Endothelial cell of umbilical vein (primary cell): ENCODE results near the gene RPA1. TPM values are rescaled to one million over a fixed set of nuclear protein-coding genes. Genes with fewer than 3 reads are reported as not detected.

ENCODE experiments used
- BruUV-seq: library from RNA; stranded (reverse); fragments of 400-500 nt; replicated peaks from 2 replicates; lab custom pipeline; 2021; lab: Mats Ljungman, UMichigan
- CTCF ChIA-PET: fragments of 300-600, 350-600 bp; sonication (Branson Sonifier 250); formaldehyde crosslinking; loops from one replicate; lab custom pipeline; 2021; ENCODE audit warnings: antibody characterized with exemption, inconsistent platforms; lab: Charles Lee
- POLR2A ChIA-PET: fragments of 300-600, 350-600 bp; sonication (Branson Sonifier 250); formaldehyde crosslinking; loops from one replicate; lab custom pipeline; 2021; ENCODE audit warnings: antibody characterized with exemption, inconsistent platforms; lab: Charles Lee
- DNase-seq: peaks from one replicate; pipeline ENCODE4 v3.0.0-alpha.2; 2011; ENCODE audit warnings: low read depth, low spot score
- FAIRE-seq: peaks from 2 replicates; lab custom pipeline; 2011; peaks lifted over from hg19 to GRCh38; lab: Jason Lieb, UNC
- H2AFZ ChIP-seq: 2 replicates; pipeline ENCODE4 v1.6.0; 2012; ENCODE audit warnings: low read depth, low read length, control low read depth, inconsistent platforms
- H3K27ac ChIP-seq: 2 replicates; pipeline ENCODE4 v1.5.1; 2011; ENCODE audit warnings: low read depth, mild to moderate bottlenecking, control low read depth, low read length, moderate library complexity; ENCODE audit not compliant: insufficient read depth
- H3K27me3 ChIP-seq, 2 experiments: 2 replicates each; pipeline versions ENCODE4 v1.6.0 to v1.6.1; 2011; ENCODE audit warnings: low read length in 2 of 2, mixed read lengths in 1 of 2; ENCODE audit not compliant: control insufficient read depth in 2 of 2, insufficient read depth in 2 of 2
- H3K36me3 ChIP-seq, 2 experiments: 2 replicates in 1 of 2; 3 replicates in 1 of 2; pipeline ENCODE4 v1.5.1; 2011; ENCODE audit warnings: low read length in 2 of 2, mild to moderate bottlenecking in 1 of 2, moderate library complexity in 1 of 2; ENCODE audit not compliant: control insufficient read depth in 2 of 2, insufficient read depth in 2 of 2; ENCODE audit errors: extremely low read depth in 1 of 2
- H3K4me1 ChIP-seq: 3 replicates; pipeline ENCODE4 v1.5.1; 2011; ENCODE audit warnings: mild to moderate bottlenecking, low read length; ENCODE audit not compliant: control insufficient read depth, insufficient read depth; ENCODE audit errors: extremely low read depth
- H3K4me2 ChIP-seq: 2 replicates; pipeline ENCODE4 v1.6.1; 2011; ENCODE audit warnings: low read length, control low read depth, mixed read lengths; ENCODE audit not compliant: insufficient read depth
- H3K4me3 ChIP-seq, 3 experiments: fragments of 200-600 bp in 1 of 3; sonication (generic), shearing (Covaris generic) in 1 of 3; replicated peaks in 1 of 3; 2 replicates each; pipeline ENCODE4 v1.5.1; 2011 to 2016; ENCODE audit warnings: control low read depth in 3 of 3, low read length in 3 of 3, mild to moderate bottlenecking in 2 of 3, inconsistent platforms in 1 of 3, low read depth in 1 of 3, moderate library complexity in 1 of 3; ENCODE audit not compliant: insufficient read depth in 1 of 3
- H3K79me2 ChIP-seq: 2 replicates; pipeline ENCODE4 v1.6.0; 2012; ENCODE audit warnings: low read length, inconsistent platforms; ENCODE audit not compliant: control insufficient read depth, insufficient read depth
- H3K9ac ChIP-seq: replicated peaks from 2 replicates; pipeline ENCODE3; 2011; ENCODE audit warnings: low read length, control low read depth; ENCODE audit not compliant: insufficient read depth; ENCODE audit errors: extremely low read depth
- H3K9me1 ChIP-seq: replicated peaks from 3 replicates; pipeline ENCODE4 v1.6.0; 2011; ENCODE audit warnings: mild to moderate bottlenecking, low read length; ENCODE audit not compliant: control insufficient read depth, insufficient read depth; ENCODE audit errors: extremely low read depth
- H3K9me3 ChIP-seq: replicated peaks from 2 replicates; pipeline ENCODE4 v1.5.1; 2012; ENCODE audit warnings: low read length, inconsistent platforms; ENCODE audit not compliant: control insufficient read depth, insufficient read depth
- H4K20me1 ChIP-seq: replicated peaks from 2 replicates; pipeline ENCODE3; 2011; ENCODE audit warnings: mild to moderate bottlenecking, low read length; ENCODE audit not compliant: control insufficient read depth, insufficient read depth; ENCODE audit errors: extremely low read depth
- EZH2 ChIP-seq: IDR thresholded peaks from 2 replicates; pipeline ENCODE4 v1.6.1; 2012; ENCODE audit warnings: borderline replicate concordance, low read depth, mild to moderate bottlenecking, moderate library complexity, low read length, inconsistent platforms; ENCODE audit not compliant: severe bottlenecking
- FOS ChIP-seq: IDR thresholded peaks from 2 replicates; pipeline ENCODE4 v1.6.1; 2011; ENCODE audit warnings: mild to moderate bottlenecking, low read length, moderate library complexity, borderline replicate concordance; ENCODE audit not compliant: insufficient read depth
- GATA2 ChIP-seq: IDR thresholded peaks from 2 replicates; pipeline ENCODE4 v1.7.0; 2011; ENCODE audit warnings: low read depth, mild to moderate bottlenecking, moderate library complexity, mixed read lengths, low read length; ENCODE audit not compliant: insufficient read length, insufficient read depth
- JUN ChIP-seq: IDR thresholded peaks from 2 replicates; pipeline ENCODE4 v1.6.1; 2011; ENCODE audit warnings: borderline replicate concordance, low read depth; ENCODE audit not compliant: insufficient read length, insufficient read depth
- MYC ChIP-seq: IDR thresholded peaks from one replicate; pipeline ENCODE4 v1.6.1; 2011; ENCODE audit warnings: mild to moderate bottlenecking, low read depth, low read length
- POLR2A ChIP-seq: IDR thresholded peaks from 2 replicates; pipeline ENCODE4 v1.6.1; 2012; ENCODE audit warnings: low read depth, mild to moderate bottlenecking, control low read depth, low read length
- POLR2AphosphoS5 ChIP-seq: IDR thresholded peaks from 2 replicates; pipeline ENCODE4 v1.6.1; 2012; ENCODE audit warnings: low read depth, mild to moderate bottlenecking, control low read depth, low read length, moderate library complexity; ENCODE audit not compliant: insufficient read depth
- dilution Hi-C: fragments of 300-500 bp; cut with MboI; formaldehyde crosslinking; loops from one replicate; pipeline ENCODE4 v1.15.0; 2019; ENCODE audit warnings: low sequenced_read_pairs; ENCODE audit not compliant: extremely low pct_ligation_motif_present
- intact Hi-C: fragments of 100-400 bp; cut with micrococcal nuclease; formaldehyde crosslinking; loops from one replicate; pipeline ENCODE4 v1.10.0; 2022
- polyA plus RNA-seq, 4 experiments: library from polyadenylated mRNA; depleted of rRNA in 3 of 4; stranded (reverse) in 3 of 4; unstranded in 1 of 4; fragments of >200 nt; gene quantifications; 2 replicates each; pipeline versions ENCODE4 v1.2.1 to v1.2.3, GENCODE V29; 2011 to 2012; ENCODE audit warnings: missing spikeins in 1 of 4
- total RNA-seq: library from RNA; stranded (reverse); gene quantifications from 2 replicates; pipeline ENCODE4 v1.2.3, GENCODE V29; 2021
- TF ChIP-seq, protein P1 (sequence below): IDR thresholded peaks from 2 replicates; pipeline ENCODE4 v1.6.1; 2011; ENCODE audit not compliant: insufficient read depth, insufficient read length
- TF ChIP-seq, protein P2 (sequence below), 2 donors: IDR thresholded peaks; 1 replicate in 1 of 2; 2 replicates in 1 of 2; pipeline ENCODE4 v1.5.1; 2011; ENCODE audit warnings: low read length in 2 of 2, mild to moderate bottlenecking in 2 of 2, moderate library complexity in 2 of 2, control low read depth in 1 of 2, inconsistent platforms in 1 of 2, low read depth in 1 of 2; ENCODE audit not compliant: insufficient read depth in 1 of 2; ENCODE audit errors: extremely low read depth in 1 of 2

RPA1 gene
- total and polyA plus RNA-seq, 2 donors (not counting 3 experiments of a cell fraction or from before 2014, with no cell fraction given): 50.5 to 123 TPM

DNA sequence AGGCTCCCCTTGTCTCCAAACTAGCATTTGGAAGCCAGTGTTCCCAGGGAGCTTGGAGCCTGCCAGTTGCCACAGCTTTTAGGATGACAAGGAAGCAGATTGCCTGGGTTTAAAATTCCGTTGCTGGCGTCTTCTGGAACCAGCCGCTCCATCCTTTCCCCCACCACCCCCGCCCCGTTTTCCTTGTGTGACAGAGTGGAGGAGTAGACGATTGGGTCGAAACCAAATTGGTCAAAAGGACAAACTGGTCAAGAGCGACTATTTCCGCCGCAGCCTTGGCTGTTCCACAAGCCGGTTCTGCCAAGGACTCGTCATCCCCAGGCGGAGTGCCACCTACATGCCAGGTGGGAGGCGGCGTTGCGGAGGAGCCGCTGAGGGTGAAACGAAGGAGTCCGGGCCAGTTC lies 91.1 kb downstream of the RPA1 start:
- Histone ChIP-seq H3K4me3 (no peak overlapping the region), H3K9me3 (no peaks in the 10 kb centered on the region), H2AFZ (no peak overlapping the region), H3K9me1 (no peaks in the 10 kb centered on the region), H3K4me2 (no peak overlapping the region), H3K4me1 (no peaks in the 10 kb centered on the region), H3K27me3 (no peaks in the 10 kb centered on the region), H3K36me3 (no peaks in the 10 kb centered on the region), H3K27ac (no peak overlapping the region), H4K20me1 (no peaks in the 10 kb centered on the region), H3K79me2 (no peaks in the 10 kb centered on the region), H3K9ac (no peak overlapping the region)
- FAIRE-seq (no peak), DNase-seq (no peak)
- BruUV-seq: no TSS peak
- intact Hi-C loops (no loop called here), dilution Hi-C loops (no loop called here)
- TF ChIP-seq, protein P1, sequence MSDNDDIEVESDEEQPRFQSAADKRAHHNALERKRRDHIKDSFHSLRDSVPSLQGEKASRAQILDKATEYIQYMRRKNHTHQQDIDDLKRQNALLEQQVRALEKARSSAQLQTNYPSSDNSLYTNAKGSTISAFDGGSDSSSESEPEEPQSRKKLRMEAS: no peak
- TF ChIP-seq MYC: no peak
- no peak for TF ChIP-seq EZH2
- no peak for TF ChIP-seq POLR2AphosphoS5
- TF ChIP-seq POLR2A: no peak
- TF ChIP-seq, protein P2, sequence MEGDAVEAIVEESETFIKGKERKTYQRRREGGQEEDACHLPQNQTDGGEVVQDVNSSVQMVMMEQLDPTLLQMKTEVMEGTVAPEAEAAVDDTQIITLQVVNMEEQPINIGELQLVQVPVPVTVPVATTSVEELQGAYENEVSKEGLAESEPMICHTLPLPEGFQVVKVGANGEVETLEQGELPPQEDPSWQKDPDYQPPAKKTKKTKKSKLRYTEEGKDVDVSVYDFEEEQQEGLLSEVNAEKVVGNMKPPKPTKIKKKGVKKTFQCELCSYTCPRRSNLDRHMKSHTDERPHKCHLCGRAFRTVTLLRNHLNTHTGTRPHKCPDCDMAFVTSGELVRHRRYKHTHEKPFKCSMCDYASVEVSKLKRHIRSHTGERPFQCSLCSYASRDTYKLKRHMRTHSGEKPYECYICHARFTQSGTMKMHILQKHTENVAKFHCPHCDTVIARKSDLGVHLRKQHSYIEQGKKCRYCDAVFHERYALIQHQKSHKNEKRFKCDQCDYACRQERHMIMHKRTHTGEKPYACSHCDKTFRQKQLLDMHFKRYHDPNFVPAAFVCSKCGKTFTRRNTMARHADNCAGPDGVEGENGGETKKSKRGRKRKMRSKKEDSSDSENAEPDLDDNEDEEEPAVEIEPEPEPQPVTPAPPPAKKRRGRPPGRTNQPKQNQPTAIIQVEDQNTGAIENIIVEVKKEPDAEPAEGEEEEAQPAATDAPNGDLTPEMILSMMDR (IDR thresholded peaks at IDR 0.05; ENCODE audit: extremely low read depth in 1 of 2, insufficient read depth in 1 of 2, low read depth in 1 of 2, low read length in 2 of 2): no peak
- TF ChIP-seq JUN: no peak
- no peak for TF ChIP-seq GATA2
- TF ChIP-seq FOS: no peak
- ChIA-PET POLR2A (no interaction called here), CTCF (interaction anchor here (1.6 to 4.9 kb wide), 2 partner anchors 12 to 105 kb away, joined by 4 to 22 read pairs; no protein-coding TSS in a partner anchor)
